GM18498 (cell line): Measurements from ENCODE around the gene PADI1.

ENCODE experiments used
- ATAC-seq: cut with Tn5 transposase; IDR thresholded peaks from one replicate; pipeline ENCODE4 v1.9.1; 2021; ENCODE audit warnings: mild to moderate bottlenecking, moderate library complexity; ENCODE audit not compliant: unreplicated experiment

PADI1 gene

DNA sequence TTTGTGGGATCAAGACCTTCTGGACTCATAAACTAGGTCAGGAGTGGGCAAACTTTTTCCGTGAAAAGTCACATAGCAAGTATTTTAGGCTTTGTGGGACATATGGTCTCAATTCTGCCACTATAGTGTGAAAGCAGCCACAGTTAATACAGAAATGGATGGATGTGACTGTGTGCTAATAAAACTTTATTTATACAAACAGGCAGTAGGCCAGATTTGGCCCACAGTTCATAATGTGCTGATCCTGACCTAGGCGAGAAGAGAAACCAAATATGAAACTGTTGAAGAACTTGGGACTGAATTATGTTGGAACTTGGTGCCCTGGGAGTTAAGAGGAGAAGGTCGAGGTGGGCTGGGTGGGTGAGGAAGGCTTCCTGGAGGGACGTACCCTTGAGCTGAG lies 61.0 kb downstream of the PADI1 start:
- no peak for ATAC-seq

GRCh38 chr1:17270891-17271765 lies 66.2 kb downstream of the PADI1 start:
- ATAC-seq = no peak

- ATAC-seq = no peak
These were observed 67.1 kb downstream of the PADI1 start for GRCh38 chr1:17272066-17272465.

GRCh38 chr1:17272646-17273045 lies 67.7 kb downstream of the PADI1 start:
- ATAC-seq = no peak

DNA sequence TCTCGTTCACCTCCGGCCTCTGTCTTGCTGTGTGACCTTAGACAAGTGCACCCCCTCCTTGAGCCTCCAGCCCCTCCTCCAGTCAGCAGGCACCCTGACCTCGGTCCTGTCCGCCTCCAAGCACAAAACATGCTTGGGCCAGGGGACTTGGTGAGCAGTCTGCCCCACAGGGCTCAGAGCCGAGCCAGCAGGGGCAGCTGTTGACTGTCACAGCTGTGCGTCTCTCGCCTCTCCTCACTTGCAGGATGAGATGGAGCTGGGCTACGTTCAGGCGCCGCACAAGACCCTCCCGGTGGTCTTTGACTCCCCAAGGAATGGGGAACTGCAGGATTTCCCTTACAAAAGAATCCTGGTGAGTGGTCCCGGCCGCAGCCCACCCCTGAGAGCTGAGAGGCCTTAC lies 68.2 kb downstream of the PADI1 start:
- ATAC-seq = no peak

- no peak for ATAC-seq
These were observed 69.5 kb downstream of the PADI1 start for GRCh38 chr1:17274186-17275170.

- no peak for ATAC-seq
These were observed 71.6 kb downstream of the PADI1 start for GRCh38 chr1:17276568-17276967.

GRCh38 chr1:17277511-17278159 lies 72.7 kb downstream of the PADI1 start:
- ATAC-seq = no peak

- ATAC-seq = no peak
These were observed 74.3 kb downstream of the PADI1 start for GRCh38 chr1:17278996-17279830.

- ATAC-seq = no peak
These were observed 75.5 kb downstream of the PADI1 start for GRCh38 chr1:17280436-17280835.

GRCh38 chr1:17280894-17281293 lies 76.0 kb downstream of the PADI1 start:
- ATAC-seq = no peak

DNA sequence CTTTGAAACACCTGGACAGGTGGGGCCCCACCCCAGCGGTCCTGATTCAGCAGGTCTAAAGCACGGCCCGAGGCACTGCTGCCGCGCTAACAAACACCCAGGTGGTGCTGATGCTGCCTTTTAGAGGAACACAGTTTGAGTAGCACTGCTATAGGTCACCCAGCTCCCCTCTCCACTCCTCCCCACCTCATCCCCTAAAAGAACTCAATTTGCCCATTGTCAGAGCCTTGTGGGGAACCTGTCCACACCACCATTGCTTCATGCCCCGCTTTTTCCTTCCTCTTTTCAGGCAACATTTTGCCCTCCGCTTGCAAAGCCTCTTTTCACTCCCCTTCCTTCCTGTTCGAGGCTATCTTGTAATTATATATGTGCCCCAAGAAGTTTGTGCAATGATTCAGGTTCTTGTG lies 76.8 kb downstream of the PADI1 start:
- ATAC-seq = no peak

GRCh38 chr1:17282836-17283235 lies 77.9 kb downstream of the PADI1 start:
- ATAC-seq = no peak

GRCh38 chr1:17286646-17287045 lies 81.7 kb downstream of the PADI1 start:
- ATAC-seq = no peak

DNA sequence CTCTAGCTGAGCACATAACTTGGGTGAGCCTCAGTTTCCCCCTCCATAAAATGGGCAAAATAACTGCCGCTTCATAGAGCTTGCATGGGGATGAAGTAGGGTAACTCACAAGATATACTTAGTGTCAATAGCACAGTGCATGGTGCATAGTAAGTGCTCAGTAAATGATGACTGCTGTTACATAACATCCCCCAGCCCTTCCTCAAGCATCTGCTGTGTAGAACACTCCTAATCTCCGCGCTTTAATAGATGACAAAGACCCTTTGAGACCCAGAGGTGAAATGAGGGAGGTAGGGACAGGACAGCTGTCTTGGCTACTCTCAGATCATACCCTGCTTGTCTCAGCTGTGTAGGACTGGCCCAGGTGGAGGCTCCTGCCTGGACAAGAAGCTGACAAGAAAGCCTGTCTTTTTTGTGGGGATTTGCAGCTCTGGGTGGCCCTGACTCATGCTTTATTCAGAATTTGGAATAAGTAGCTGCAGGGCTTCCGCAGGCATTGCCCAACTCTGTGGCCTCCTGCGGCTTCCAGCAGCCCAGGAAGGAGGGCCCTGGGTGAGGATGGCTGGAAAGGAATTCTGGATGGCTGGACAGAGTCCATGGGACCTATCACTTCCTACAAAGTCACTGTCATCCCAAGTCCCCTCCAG lies 82.3 kb downstream of the PADI1 start:
- no peak for ATAC-seq

- ATAC-seq = no peak
These were observed 84.8 kb downstream of the PADI1 start for GRCh38 chr1:17289721-17290120.

DNA sequence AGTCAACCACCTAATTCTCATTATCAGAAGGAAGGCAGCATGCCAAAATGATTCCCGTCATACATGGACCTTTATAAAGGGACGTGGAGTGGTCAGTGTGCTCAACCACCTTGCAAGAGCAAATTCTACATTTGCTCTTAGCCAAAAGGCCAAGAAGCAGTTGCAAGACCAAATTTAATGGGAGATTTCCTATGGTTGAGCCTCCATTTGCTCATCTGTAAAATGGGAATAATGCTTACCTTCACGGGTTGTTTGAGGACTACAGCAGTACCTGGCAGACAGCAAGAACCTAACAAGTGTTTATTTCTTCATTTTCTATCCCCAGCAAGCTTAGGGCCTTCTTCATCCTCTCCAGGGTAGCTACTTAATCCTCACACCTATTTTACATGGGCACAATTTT lies 85.6 kb downstream of the PADI1 start:
- no peak for ATAC-seq

- ATAC-seq = no peak
These were observed 87.6 kb downstream of the PADI1 start for GRCh38 chr1:17292299-17293160.
